Measurements from ENCODE around the gene ZNF211.

Gene ZNF211

GRCh38 chr19:57672466-57672865 lies 39.5 kb downstream of the ZNF211 start:
- TF ChIP-seq GATA2 (IDR thresholded peaks at IDR 0.05; ENCODE audit: low read depth, low read length) = no peak
- no peak for TF ChIP-seq GATA3 (IDR thresholded peaks at IDR 0.05; ENCODE audit: low read depth, low read length)

GRCh38 chr19:57675881-57676280 lies 42.9 kb downstream of the ZNF211 start:
- TF ChIP-seq GATA2 (IDR thresholded peaks at IDR 0.05; ENCODE audit: low read depth, low read length) = no peak
- no peak for TF ChIP-seq GATA3 (IDR thresholded peaks at IDR 0.05; ENCODE audit: low read depth, low read length)

- no peak for TF ChIP-seq GATA2 (IDR thresholded peaks at IDR 0.05; ENCODE audit: low read depth, low read length)
- TF ChIP-seq GATA3 (IDR thresholded peaks at IDR 0.05; ENCODE audit: low read depth, low read length) = no peak
Observed at GRCh38 chr19:57682226-57682766, 49.3 kb downstream of the ZNF211 start.

- no peak for TF ChIP-seq GATA2 (IDR thresholded peaks at IDR 0.05; ENCODE audit: low read depth, low read length)
- TF ChIP-seq GATA3 (IDR thresholded peaks at IDR 0.05; ENCODE audit: low read depth, low read length) = no peak
Observed at GRCh38 chr19:57686727-57687126, 53.8 kb downstream of the ZNF211 start.

GRCh38 chr19:57687363-57688010 lies 54.5 kb downstream of the ZNF211 start:
- TF ChIP-seq GATA3 (IDR thresholded peaks at IDR 0.05; ENCODE audit: low read depth, low read length) = no peak
- TF ChIP-seq GATA2 (IDR thresholded peaks at IDR 0.05; ENCODE audit: low read depth, low read length) = no peak

GRCh38 chr19:57688011-57688763 lies 55.2 kb downstream of the ZNF211 start:
- TF ChIP-seq GATA3 (IDR thresholded peaks at IDR 0.05; ENCODE audit: low read depth, low read length) = no peak
- no peak for TF ChIP-seq GATA2 (IDR thresholded peaks at IDR 0.05; ENCODE audit: low read depth, low read length)

GRCh38 chr19:57689750-57690149 lies 56.8 kb downstream of the ZNF211 start:
- no peak for TF ChIP-seq GATA3 (IDR thresholded peaks at IDR 0.05; ENCODE audit: low read depth, low read length)
- TF ChIP-seq GATA2 (IDR thresholded peaks at IDR 0.05; ENCODE audit: low read depth, low read length) = no peak
